PC-3 (cell line): ENCODE measurements around the gene CCR9. TPM values are rescaled to one million over a fixed set of nuclear protein-coding genes. Genes with fewer than 3 reads are reported as not detected.
"Not testable (repeated sequence)": the region's sequence is repeated elsewhere in the genome, so short reads cannot be mapped to it uniquely, and the experiment has no call there.

Source experiments
- ATAC-seq: fragments of 200-7000 bp; cut with Tn5 transposase; 2 replicates; pipeline ENCODE4 v1.9.1; 2020; ENCODE audit warnings: mild to moderate bottlenecking, moderate library complexity
- BruUV-seq: library from RNA; stranded (reverse); fragments of 400-500 nt; replicated peaks from 2 replicates; lab custom pipeline; 2021; lab: Mats Ljungman, UMichigan
- CTCF ChIA-PET: fragments of 300-600 bp; sonication (Branson Sonifier 250); formaldehyde crosslinking; loops from one replicate; lab custom pipeline; 2022; ENCODE audit warnings: antibody characterized with exemption; lab: Charles Lee
- POLR2A ChIA-PET: fragments of 300-600 bp; sonication (Branson Sonifier 250); formaldehyde crosslinking; loops from one replicate; lab custom pipeline; 2022; ENCODE audit warnings: antibody characterized with exemption; ENCODE audit not compliant: unreplicated experiment; lab: Charles Lee
- DNase-seq: peaks from one replicate; pipeline ENCODE4 v3.0.0-alpha.2; 2015
- H2AFZ ChIP-seq: fragments of 300-600 bp; sonication (generic); 2 replicates; pipeline ENCODE4 v1.6.0; 2016; ENCODE audit warnings: antibody characterized with exemption, low read length
- H3F3A ChIP-seq: fragments of 300-600 bp; sonication (generic); one replicate; pipeline ENCODE4 v1.6.0; 2017; ENCODE audit warnings: antibody characterized with exemption, low read length, control low read depth, mild to moderate bottlenecking; ENCODE audit not compliant: unreplicated experiment
- H3K27ac ChIP-seq: fragments of 300-600 bp; sonication (generic); 2 replicates; pipeline ENCODE4 v1.5.1; 2016; ENCODE audit warnings: mild to moderate bottlenecking, low read length
- H3K27me3 ChIP-seq: fragments of 300-600 bp; sonication (generic); 2 replicates; pipeline ENCODE4 v1.6.1; 2016; ENCODE audit warnings: low read length, mixed read lengths
- H3K36me3 ChIP-seq: fragments of 300-600 bp; sonication (generic); 2 replicates; pipeline ENCODE4 v1.6.1; 2016; ENCODE audit warnings: low read depth, mixed run types, low read length, mixed read lengths
- H3K4me1 ChIP-seq: fragments of 300-600 bp; sonication (generic); 2 replicates; pipeline ENCODE4 v1.5.1; 2016; ENCODE audit warnings: low read length; ENCODE audit not compliant: insufficient read depth
- H3K4me2 ChIP-seq: fragments of 300-600 bp; sonication (generic); 2 replicates; pipeline ENCODE4 v1.6.0; 2016; ENCODE audit warnings: low read length
- H3K4me3 ChIP-seq: fragments of 300-600 bp; sonication (generic); 2 replicates; pipeline ENCODE4 v1.5.1; 2016; ENCODE audit warnings: mild to moderate bottlenecking, low read length, mixed read lengths
- H3K79me2 ChIP-seq: fragments of 300-600 bp; sonication (generic); 2 replicates; pipeline ENCODE4 v1.6.1; 2017; ENCODE audit warnings: low read length, mixed read lengths
- H3K9ac ChIP-seq: fragments of 300-600 bp; sonication (generic); 2 replicates; pipeline ENCODE4 v1.6.0; 2016; ENCODE audit warnings: mild to moderate bottlenecking, low read length
- H3K9me2 ChIP-seq: fragments of 300-600 bp; sonication (generic); replicated peaks from 2 replicates; pipeline ENCODE4 v1.6.1; 2016; ENCODE audit warnings: mixed run types, low read length, mixed read lengths
- H3K9me3 ChIP-seq: fragments of 300-600 bp; sonication (generic); 2 replicates; pipeline ENCODE4 v1.6.1; 2016; ENCODE audit warnings: low read length, mixed read lengths
- H4K20me1 ChIP-seq: fragments of 300-600 bp; sonication (generic); 2 replicates; pipeline ENCODE4 v1.6.1; 2016; ENCODE audit warnings: low read length, mixed read lengths
- CTCF ChIP-seq: fragments of 300-600 bp; sonication (generic); conservative IDR thresholded peaks from 2 replicates; pipeline ENCODE4 v1.5.1; 2017; ENCODE audit warnings: antibody characterized with exemption, low read depth, mild to moderate bottlenecking, low read length
- EZH2 ChIP-seq: fragments of 300-600 bp; sonication (generic); IDR thresholded peaks from one replicate; pipeline ENCODE4 v1.6.1; 2017; ENCODE audit warnings: antibody characterized with exemption, mild to moderate bottlenecking, low read length; ENCODE audit not compliant: unreplicated experiment
- EZH2phosphoT487 ChIP-seq: fragments of 300-600 bp; sonication (generic); IDR thresholded peaks from 2 replicates; pipeline ENCODE4 v1.6.1; 2018; ENCODE audit warnings: mild to moderate bottlenecking, antibody characterized with exemption, low read length, borderline replicate concordance
- intact Hi-C: fragments of 100-400 bp; cut with micrococcal nuclease; formaldehyde crosslinking; loops from 2 replicates; pipeline ENCODE4 v1.9.0; 2023
- total RNA-seq: library from RNA; depleted of rRNA; stranded (reverse); fragments of >200 nt; gene quantifications from 2 replicates; pipeline ENCODE4 v1.2.3, GENCODE V29; 2014

The CCR9 gene
- total RNA-seq, 1 experiment from 2014 or later = not detected

GRCh38 chr3:45844616-45845015 lies 41.7 kb upstream of the CCR9 start:
- POLR2A ChIA-PET = no interaction called here
- Histone ChIP-seq H3K36me3 (no peaks in the 10 kb centered on the region), H3K27ac (no peak overlapping the region), H3K4me1 (peaks cover 25% of the 10 kb centered on the region), H3K9me2 (no peaks in the 10 kb centered on the region), H2AFZ (no peak overlapping the region), H3K4me2 (no peak overlapping the region), H3K27me3 (peaks cover 26% of the 10 kb centered on the region), H3K4me3 (no peak overlapping the region), H3F3A (no peaks in the 10 kb centered on the region), H3K9ac (no peak overlapping the region), H4K20me1 (no peaks in the 10 kb centered on the region), H3K9me3 (no peaks in the 10 kb centered on the region), H3K79me2 (no peaks in the 10 kb centered on the region)
- intact Hi-C loops = loop anchor here (1.0 to 5.0 kb wide), 3 partner anchors 38 to 233 kb away; no protein-coding TSS in a partner anchor
- ATAC-seq (no peak), DNase-seq (no peak)
- CTCF ChIA-PET = interaction anchor here (0.6 kb wide), 2 partner anchors 94 to 178 kb away, joined by 3 read pairs; no protein-coding TSS in a partner anchor
- no TSS peak for BruUV-seq
- TF ChIP-seq EZH2phosphoT487 = no peak
- no peak for TF ChIP-seq EZH2
- TF ChIP-seq CTCF = no peak

GRCh38 chr3:45848392-45848791 lies 38.0 kb upstream of the CCR9 start:
- Histone ChIP-seq H3K79me2 (no peaks in the 10 kb centered on the region), H3K4me3 (no peak overlapping the region), H3K9ac (no peak overlapping the region), H3F3A (no peaks in the 10 kb centered on the region), H2AFZ (no peak overlapping the region), H3K36me3 (no peaks in the 10 kb centered on the region), H3K27me3 (peaks cover 34% of the 10 kb centered on the region), H3K4me1 (peaks cover 6% of the 10 kb centered on the region), H3K27ac (no peak overlapping the region), H3K9me3 (no peaks in the 10 kb centered on the region), H3K9me2 (no peaks in the 10 kb centered on the region), H3K4me2 (no peak overlapping the region), H4K20me1 (no peaks in the 10 kb centered on the region)
- DNase-seq (no peak), ATAC-seq (no peak)
- TF ChIP-seq CTCF = no peak
- TF ChIP-seq EZH2 = no peak
- no peak for TF ChIP-seq EZH2phosphoT487
- ChIA-PET POLR2A (interaction anchor here (0.7 kb wide), 1 partner anchor 75 kb away, joined by 4 read pairs; no protein-coding TSS in a partner anchor), CTCF (no interaction called here)
- no TSS peak for BruUV-seq
- intact Hi-C loops = no loop called here

- no peaks in the 10 kb centered on the region for H3K79me2 ChIP-seq
- ChIA-PET CTCF (interaction anchor here (0.6 kb wide), 1 partner anchor 34 kb away, joined by 4 read pairs; the partner anchor contains the start of gene CCR9), POLR2A (no interaction called here)
- ATAC-seq (no peak), DNase-seq (no peak)
- peaks cover 22% of the 10 kb centered on the region for H3K27me3 ChIP-seq
- no TSS peak for BruUV-seq
- TF ChIP-seq EZH2 (no peak), CTCF (no peak), EZH2phosphoT487 (no peak)
- H3K9me2 ChIP-seq = no peaks in the 10 kb centered on the region
- H3K4me3 ChIP-seq = no peak overlapping the region
- H3K4me1 ChIP-seq = no peaks in the 10 kb centered on the region
- no peak overlapping the region for H2AFZ ChIP-seq
- no peak overlapping the region for H3K4me2 ChIP-seq
- H3K9me3 ChIP-seq = no peaks in the 10 kb centered on the region
- no peaks in the 10 kb centered on the region for H3K36me3 ChIP-seq
- intact Hi-C loops = no loop called here
- no peak overlapping the region for H3K27ac ChIP-seq
- no peaks in the 10 kb centered on the region for H4K20me1 ChIP-seq
- H3K9ac ChIP-seq = no peak overlapping the region
- no peaks in the 10 kb centered on the region for H3F3A ChIP-seq
Measured at GRCh38 chr3:45852828-45853227, 33.5 kb upstream of the CCR9 start.

- H3K79me2 ChIP-seq, H2AFZ ChIP-seq, H3K4me3 ChIP-seq, H3K27ac ChIP-seq, H4K20me1 ChIP-seq, H3F3A ChIP-seq, H3K27me3 ChIP-seq, H3K4me2 ChIP-seq, H3K9me3 ChIP-seq, intact Hi-C loops, POLR2A ChIA-PET, H3K9ac ChIP-seq, H3K9me2 ChIP-seq, CTCF ChIA-PET, BruUV-seq, H3K4me1 ChIP-seq, ATAC-seq, H3K36me3 ChIP-seq, DNase-seq: not testable (repeated sequence)
Measured at GRCh38 chr3:45856323-45856722, 30.0 kb upstream of the CCR9 start.
